Natural killer cell (primary cell): Measurements from ENCODE around the gene CCDC71L. TPM values are rescaled to one million over a fixed set of nuclear protein-coding genes. Genes with fewer than 3 reads are reported as not detected.

Experiments
- ATAC-seq, 3 donors: fragments of 150-1000 bp in 2 of 3; fragments of 200-7000 bp in 1 of 3; cut with Tn5 transposase; 1 replicate in 1 of 3; 2 replicates in 2 of 3; pipeline ENCODE4 v1.10.0; 2021; ENCODE audit warnings: mild to moderate bottlenecking in 2 of 3, moderate library complexity in 2 of 3
- DNase-seq, 2 donors: peaks; one replicate each; pipeline versions ENCODE4 v3.0.0 to v3.0.0-alpha.2; 2013 to 2021; ENCODE audit warnings: mixed read lengths in 1 of 2
- H3K27ac ChIP-seq: one replicate; pipeline ENCODE4 v1.5.1; 2013; ENCODE audit warnings: mild to moderate bottlenecking, low read length
- H3K27me3 ChIP-seq: one replicate; pipeline ENCODE4 v1.6.1; 2013; ENCODE audit warnings: low read length; ENCODE audit not compliant: control insufficient read depth, insufficient read depth
- H3K36me3 ChIP-seq: one replicate; pipeline ENCODE4 v1.6.1; 2013; ENCODE audit warnings: low read length; ENCODE audit not compliant: control insufficient read depth, insufficient read depth
- H3K4me1 ChIP-seq: one replicate; pipeline ENCODE4 v1.6.1; 2013; ENCODE audit warnings: low read length; ENCODE audit not compliant: control insufficient read depth, insufficient read depth
- H3K4me3 ChIP-seq: one replicate; pipeline ENCODE4 v1.5.1; 2013; ENCODE audit warnings: low read length
- H3K9me3 ChIP-seq: one replicate; pipeline ENCODE4 v1.6.1; 2013; ENCODE audit warnings: low read length; ENCODE audit not compliant: control insufficient read depth, insufficient read depth
- H3K27ac Mint-ChIP-seq, 2 donors: one replicate each; pipeline ENCODE4 v1.8.0; 2022; ENCODE audit warnings: mild to moderate bottlenecking in 2 of 2, mixed read lengths in 2 of 2, moderate library complexity in 1 of 2
- H3K27me3 Mint-ChIP-seq, 2 donors: one replicate each; pipeline ENCODE4 v1.8.0; 2022; ENCODE audit warnings: low read depth in 2 of 2, mixed read lengths in 2 of 2
- H3K36me3 Mint-ChIP-seq: one replicate; pipeline ENCODE4 v1.8.0; 2022; ENCODE audit warnings: mixed read lengths
- H3K4me1 Mint-ChIP-seq, 2 donors: one replicate each; pipeline ENCODE4 v1.8.0; 2022; ENCODE audit warnings: mixed read lengths in 2 of 2
- H3K4me3 Mint-ChIP-seq: one replicate; pipeline ENCODE4 v1.8.0; 2022; ENCODE audit warnings: mild to moderate bottlenecking, moderate library complexity, mixed read lengths
- H3K9me3 Mint-ChIP-seq, 2 donors: one replicate each; pipeline ENCODE4 v1.8.0; 2022; ENCODE audit warnings: mixed read lengths in 2 of 2
- CTCF ChIP-seq: fragments of 200-600 bp; IDR thresholded peaks from one replicate; pipeline ENCODE4 v1.8.0; 2022; ENCODE audit warnings: antibody characterized with exemption
- WGBS: methylation state at CpG from one replicate; pipeline ENCODE4 v1.1.7; 2013; ENCODE audit warnings: missing lambda C conversion rate; ENCODE audit not compliant: insufficient coverage; 5-methylcytosine and 5-hydroxymethylcytosine counted together
- intact Hi-C: fragments of 100-400 bp; cut with micrococcal nuclease; formaldehyde crosslinking; loops from one replicate; pipeline ENCODE4 v1.14.2; 2022
- total RNA-seq, 4 donors: library from RNA; stranded (reverse); fragments of 120-200 nt in 1 of 4; gene quantifications; one replicate each; pipeline versions ENCODE4 v1.2.3 to v1.2.4, GENCODE V29; 2013 to 2022

CCDC71L gene
- total RNA-seq, 3 donors from 2014 or later (not counting 1 experiment from before 2014, with no cell fraction given): 13.9 to 26.5 (median 14.1) TPM

GRCh38 chr7:106622654-106623314, 38.2 kb downstream of the CCDC71L start:
- WGBS: no CpG with 5 or more reads among the region's 1 CpG
- Histone ChIP-seq H3K27me3 (no peaks in the 10 kb centered on the region), H3K4me3 (no peak overlapping the region), H3K9me3 (no peaks in the 10 kb centered on the region), H3K27ac (no peak overlapping the region), H3K4me1 (no peaks in the 10 kb centered on the region), H3K36me3 (no peaks in the 10 kb centered on the region)
- no peak for TF ChIP-seq CTCF
- no peaks in the 10 kb centered on the region for H3K36me3 Mint-ChIP-seq
- no peak overlapping the region for H3K27ac Mint-ChIP-seq
- H3K9me3 Mint-ChIP-seq: peaks cover 2 to 5% of the 10 kb centered on the region in 2 donors
- intact Hi-C loops: no loop called here
- no peak for DNase-seq
- no peak overlapping the region for H3K4me3 Mint-ChIP-seq
- no peak for ATAC-seq
- peaks cover 8 to 13% of the 10 kb centered on the region in 2 donors for H3K27me3 Mint-ChIP-seq
- no peaks in the 10 kb centered on the region for H3K4me1 Mint-ChIP-seq

DNA sequence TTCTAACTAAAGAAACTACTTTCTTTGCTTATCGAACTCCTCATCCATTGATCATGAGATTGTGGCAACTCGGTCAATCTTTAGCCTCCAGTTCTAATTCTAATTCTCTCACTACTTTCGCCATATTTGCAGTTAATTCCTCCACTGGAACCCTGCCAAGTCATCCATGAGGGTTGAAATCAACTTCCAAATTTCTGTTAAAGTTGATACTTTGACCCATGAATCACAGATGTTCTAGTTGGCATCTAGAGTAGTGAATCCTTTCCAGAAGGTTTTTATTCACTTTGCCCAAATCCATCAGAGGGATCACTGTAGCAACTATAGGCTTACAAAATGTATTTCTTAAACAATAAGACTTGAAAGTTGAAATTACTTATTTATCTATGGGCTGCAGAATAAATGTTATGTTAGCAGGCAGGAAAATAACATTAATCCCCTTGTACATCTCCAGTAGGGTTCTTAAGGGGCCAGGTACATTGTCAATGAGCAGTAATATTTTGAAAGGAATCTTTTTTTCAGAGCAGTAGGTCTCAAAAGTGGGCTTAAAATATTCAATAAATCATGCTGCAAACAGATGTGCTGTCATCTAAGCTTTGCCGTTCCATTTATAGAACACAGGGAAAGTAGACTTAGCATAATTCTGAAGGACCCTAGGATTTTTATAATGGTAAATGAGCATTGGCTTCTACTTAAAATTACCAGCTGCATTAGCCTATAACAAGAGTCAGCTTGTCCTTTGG, 39.4 kb downstream of the CCDC71L start:
- no peak overlapping the region for H3K4me3 Mint-ChIP-seq
- DNase-seq: no peak
- Histone ChIP-seq H3K27ac (no peak overlapping the region), H3K4me1 (no peaks in the 10 kb centered on the region), H3K27me3 (no peaks in the 10 kb centered on the region), H3K36me3 (no peaks in the 10 kb centered on the region), H3K4me3 (no peak overlapping the region), H3K9me3 (no peaks in the 10 kb centered on the region)
- no peak overlapping the region for H3K27ac Mint-ChIP-seq
- no peaks in the 10 kb centered on the region for H3K36me3 Mint-ChIP-seq
- WGBS: 92% methylated on average over 4 of the region's 4 CpGs
- peaks cover 2 to 5% of the 10 kb centered on the region in 2 donors for H3K9me3 Mint-ChIP-seq
- intact Hi-C loops: no loop called here
- TF ChIP-seq CTCF: no peak
- H3K4me1 Mint-ChIP-seq: no peaks in the 10 kb centered on the region
- H3K27me3 Mint-ChIP-seq: peaks cover 8 to 13% of the 10 kb centered on the region in 2 donors
- no peak for ATAC-seq

DNA sequence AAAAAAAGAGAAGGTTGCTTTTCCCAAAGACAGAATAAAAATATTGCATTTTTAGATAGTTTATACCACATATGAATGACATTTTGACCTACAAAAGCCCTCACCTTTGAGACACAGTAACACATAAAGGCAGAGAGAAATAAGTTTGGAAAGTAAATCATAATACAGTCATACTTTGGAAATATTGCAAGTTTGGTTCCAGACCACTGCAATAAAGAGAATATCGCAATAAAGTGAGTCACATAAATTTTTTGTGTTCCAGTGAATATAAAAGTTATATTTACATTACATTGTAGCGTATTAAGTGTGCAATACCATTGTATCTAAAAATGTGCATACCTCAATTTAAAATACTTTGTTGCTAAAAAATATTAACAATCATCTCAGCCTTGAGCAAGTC, 40.3 kb downstream of the CCDC71L start:
- Histone ChIP-seq H3K36me3 (no peaks in the 10 kb centered on the region), H3K27ac (no peak overlapping the region), H3K27me3 (no peaks in the 10 kb centered on the region), H3K4me3 (no peak overlapping the region), H3K4me1 (no peaks in the 10 kb centered on the region), H3K9me3 (no peaks in the 10 kb centered on the region)
- Mint-ChIP-seq H3K9me3 (peaks cover 2 to 5% of the 10 kb centered on the region in 2 donors), H3K27ac (no peak overlapping the region), H3K4me1 (no peaks in the 10 kb centered on the region), H3K27me3 (peaks cover 8 to 11% of the 10 kb centered on the region in 2 donors), H3K36me3 (no peaks in the 10 kb centered on the region), H3K4me3 (no peak overlapping the region)
- TF ChIP-seq CTCF: no peak
- intact Hi-C loops: no loop called here
- ATAC-seq: no peak
- no peak for DNase-seq
- no CpG with 5 or more reads among the region's 2 CpGs for WGBS
